ENCODE measurements around the gene CMTR1. TPM values are rescaled to one million over a fixed set of nuclear protein-coding genes. Genes with fewer than 3 reads are reported as not detected.

The CMTR1 gene
- total RNA-seq, 6 experiments from 2014 or later: 15.6 to 22.3 (median 16.5) TPM

GRCh38 chr6:37507077-37507476 lies 74.1 kb downstream of the CMTR1 start:
- TF ChIP-seq, protein P1, sequence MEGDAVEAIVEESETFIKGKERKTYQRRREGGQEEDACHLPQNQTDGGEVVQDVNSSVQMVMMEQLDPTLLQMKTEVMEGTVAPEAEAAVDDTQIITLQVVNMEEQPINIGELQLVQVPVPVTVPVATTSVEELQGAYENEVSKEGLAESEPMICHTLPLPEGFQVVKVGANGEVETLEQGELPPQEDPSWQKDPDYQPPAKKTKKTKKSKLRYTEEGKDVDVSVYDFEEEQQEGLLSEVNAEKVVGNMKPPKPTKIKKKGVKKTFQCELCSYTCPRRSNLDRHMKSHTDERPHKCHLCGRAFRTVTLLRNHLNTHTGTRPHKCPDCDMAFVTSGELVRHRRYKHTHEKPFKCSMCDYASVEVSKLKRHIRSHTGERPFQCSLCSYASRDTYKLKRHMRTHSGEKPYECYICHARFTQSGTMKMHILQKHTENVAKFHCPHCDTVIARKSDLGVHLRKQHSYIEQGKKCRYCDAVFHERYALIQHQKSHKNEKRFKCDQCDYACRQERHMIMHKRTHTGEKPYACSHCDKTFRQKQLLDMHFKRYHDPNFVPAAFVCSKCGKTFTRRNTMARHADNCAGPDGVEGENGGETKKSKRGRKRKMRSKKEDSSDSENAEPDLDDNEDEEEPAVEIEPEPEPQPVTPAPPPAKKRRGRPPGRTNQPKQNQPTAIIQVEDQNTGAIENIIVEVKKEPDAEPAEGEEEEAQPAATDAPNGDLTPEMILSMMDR (IDR thresholded peaks at IDR 0.05): no peak
- TF ChIP-seq POLR2A (IDR thresholded peaks at IDR 0.05): no peak
- no peaks in the 10 kb centered on the region for H3K9me3 ChIP-seq
- intact Hi-C loops (cut with DNase I): no loop called here
- WGBS (ENCODE audit: insufficient coverage, low coverage, low lambda C conversion rate, missing lambda C conversion rate): 86% methylated on average over 4 of the region's 5 CpGs
- H3K4me1 ChIP-seq: no peaks in the 10 kb centered on the region
- no peak overlapping the region for H3K27ac ChIP-seq
- ATAC-seq (no peak), DNase-seq (no peak)
- no peaks in the 10 kb centered on the region for H3K36me3 ChIP-seq
- no peak overlapping the region for H3K4me3 ChIP-seq
- no peaks in the 10 kb centered on the region for H3K27me3 ChIP-seq

DNA sequence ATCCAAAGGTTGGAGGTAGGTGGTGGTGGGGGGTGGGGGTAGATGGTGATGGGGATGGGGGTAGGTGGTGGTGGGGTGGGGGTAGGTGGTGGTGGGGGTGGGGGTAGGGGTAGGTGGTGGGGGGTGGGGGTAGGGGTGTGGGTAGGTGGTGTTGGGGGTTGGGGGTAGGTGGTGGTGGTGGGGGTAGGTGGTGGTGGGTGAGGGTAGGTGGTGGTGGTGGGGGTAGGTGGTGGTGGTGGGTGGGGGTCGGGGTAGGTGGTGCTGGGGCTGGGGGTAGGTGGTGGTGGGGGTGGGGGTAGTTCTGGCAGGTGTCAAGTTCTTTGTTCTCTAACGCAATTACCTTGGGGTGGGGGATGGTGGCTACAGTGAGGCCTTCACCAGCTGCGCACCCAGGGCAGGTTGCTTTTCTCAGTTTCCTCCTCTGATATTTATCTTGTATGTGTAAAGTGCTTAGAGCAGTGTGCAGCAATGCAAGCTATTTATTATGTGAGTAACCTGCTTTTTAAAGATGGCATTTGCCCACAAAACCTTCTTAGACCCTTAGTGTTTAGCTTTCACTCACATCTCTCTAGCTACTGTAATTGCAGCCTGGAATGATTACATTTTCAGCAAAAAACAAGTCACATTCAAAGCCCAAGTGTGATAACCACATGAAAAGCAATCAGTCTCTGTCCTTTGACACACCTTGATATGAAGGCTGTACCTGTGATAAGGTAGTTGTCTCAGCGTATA lies 74.8 kb downstream of the CMTR1 start:
- Histone ChIP-seq H3K9me3 (no peaks in the 10 kb centered on the region), H3K4me1 (no peaks in the 10 kb centered on the region), H3K27ac (no peak overlapping the region), H3K27me3 (no peaks in the 10 kb centered on the region), H3K4me3 (no peak overlapping the region), H3K36me3 (no peaks in the 10 kb centered on the region)
- ATAC-seq (no peak), DNase-seq (no peak)
- no peak for TF ChIP-seq POLR2A (IDR thresholded peaks at IDR 0.05)
- TF ChIP-seq, protein P1 (IDR thresholded peaks at IDR 0.05): no peak
- WGBS (ENCODE audit: insufficient coverage, low coverage, low lambda C conversion rate, missing lambda C conversion rate): 44% methylated on average over 2 of the region's 4 CpGs
- intact Hi-C loops (cut with DNase I): no loop called here

DNA sequence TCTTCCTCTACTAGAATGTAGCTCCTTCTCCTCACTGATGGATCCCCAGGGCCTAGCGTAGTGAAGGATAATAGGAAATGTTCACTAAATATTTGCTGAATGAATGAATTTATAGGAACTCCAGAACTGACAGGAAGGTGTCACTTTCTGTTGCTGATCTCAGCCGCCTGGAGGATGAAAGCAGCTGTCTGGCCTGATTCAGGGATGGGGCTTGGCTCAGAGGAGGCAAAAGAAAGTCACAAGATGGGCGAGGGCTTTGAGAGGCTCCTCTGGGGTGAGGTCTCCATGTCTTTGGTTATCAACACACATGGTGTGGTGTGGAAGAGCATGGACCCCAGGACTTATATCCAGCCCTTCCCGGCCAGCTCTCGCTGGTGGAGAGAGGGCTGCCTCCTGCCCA lies 78.2 kb downstream of the CMTR1 start:
- Histone ChIP-seq H3K27me3 (no peaks in the 10 kb centered on the region), H3K27ac (no peak overlapping the region), H3K36me3 (no peaks in the 10 kb centered on the region), H3K4me1 (peaks cover 0 to 12% (median 5%) of the 10 kb centered on the region in 4 donors), H3K4me3 (no peak overlapping the region), H3K9me3 (no peaks in the 10 kb centered on the region)
- WGBS (ENCODE audit: insufficient coverage, low coverage, low lambda C conversion rate, missing lambda C conversion rate): 87% methylated on average over 3 of the region's 5 CpGs
- intact Hi-C loops (cut with DNase I): no loop called here
- DNase-seq: no peak
- no peak for ATAC-seq
- TF ChIP-seq, protein P1 (IDR thresholded peaks at IDR 0.05): no peak
- no peak for TF ChIP-seq POLR2A (IDR thresholded peaks at IDR 0.05)

DNA sequence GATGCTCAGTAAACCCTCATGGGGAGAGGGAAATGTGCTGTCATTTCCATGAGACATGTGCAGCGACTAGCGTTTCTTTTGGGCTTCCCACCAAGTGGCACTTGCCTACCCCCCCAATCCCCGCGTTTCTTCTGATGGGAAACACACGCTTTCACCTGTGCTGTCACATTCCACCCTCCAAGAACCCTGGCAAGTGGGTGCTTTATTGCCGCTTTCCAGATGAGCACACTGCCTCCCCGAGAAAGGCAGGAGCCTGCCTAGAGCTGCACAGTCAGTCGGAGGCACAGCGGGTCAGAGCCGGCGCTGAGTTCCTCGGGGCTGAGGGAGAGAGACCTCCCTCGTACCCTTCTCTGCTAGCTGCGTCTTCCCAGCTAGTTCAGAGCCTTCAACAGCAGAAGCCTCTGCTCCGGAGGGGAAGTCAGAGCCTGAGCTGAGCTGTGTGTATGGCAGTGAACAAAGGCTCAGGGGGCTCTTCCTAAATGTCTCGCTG lies 78.9 kb downstream of the CMTR1 start:
- no peak overlapping the region for H3K27ac ChIP-seq
- WGBS (ENCODE audit: insufficient coverage, low coverage, low lambda C conversion rate, missing lambda C conversion rate): 66% methylated on average over 10 of the region's 16 CpGs
- H3K4me3 ChIP-seq: no peak overlapping the region
- no peak for ATAC-seq
- DNase-seq: no peak
- intact Hi-C loops (cut with DNase I): no loop called here
- no peak for TF ChIP-seq POLR2A (IDR thresholded peaks at IDR 0.05)
- TF ChIP-seq, protein P1 (IDR thresholded peaks at IDR 0.05): no peak
- H3K4me1 ChIP-seq: peaks cover 0 to 13% (median 7%) of the 10 kb centered on the region in 4 donors
- no peaks in the 10 kb centered on the region for H3K36me3 ChIP-seq
- no peaks in the 10 kb centered on the region for H3K9me3 ChIP-seq
- H3K27me3 ChIP-seq: no peaks in the 10 kb centered on the region
